Duodenal mucosa (tissue), 2 donors: Measurements from ENCODE around the gene RTN4IP1.
"Not testable (repeated sequence)": the region's sequence is repeated elsewhere in the genome, so short reads cannot be mapped to it uniquely, and the experiment has no call there.

ENCODE experiments used
- H3K27ac ChIP-seq: one replicate; pipeline ENCODE4 v1.7.0; 2013; ENCODE audit warnings: low read depth, low read length
- H3K27me3 ChIP-seq, 2 donors: one replicate each; pipeline ENCODE4 v1.7.0; 2013; ENCODE audit warnings: low read length in 2 of 2, control low read depth in 1 of 2; ENCODE audit not compliant: insufficient read depth in 2 of 2, control insufficient read depth in 1 of 2
- H3K36me3 ChIP-seq, 2 donors: one replicate each; pipeline ENCODE4 v1.7.0; 2013; ENCODE audit warnings: low read length in 2 of 2, control low read depth in 1 of 2; ENCODE audit not compliant: insufficient read depth in 2 of 2, control insufficient read depth in 1 of 2
- H3K4me1 ChIP-seq, 2 donors: one replicate each; pipeline ENCODE4 v1.7.0; 2013; ENCODE audit warnings: low read length in 2 of 2, control low read depth in 1 of 2; ENCODE audit not compliant: insufficient read depth in 2 of 2, control insufficient read depth in 1 of 2
- H3K4me3 ChIP-seq, 2 donors: one replicate each; pipeline ENCODE4 v1.7.0; 2013; ENCODE audit warnings: low read length in 2 of 2, low read depth in 1 of 2
- H3K9ac ChIP-seq, 2 donors: one replicate each; pipeline ENCODE4 v1.7.0; 2013; ENCODE audit warnings: low read length in 2 of 2, low read depth in 1 of 2
- H3K9me3 ChIP-seq, 2 donors: one replicate each; pipeline ENCODE4 v1.7.0; 2013; ENCODE audit warnings: low read length in 2 of 2, control low read depth in 1 of 2; ENCODE audit not compliant: control insufficient read depth in 1 of 2

The RTN4IP1 gene

DNA sequence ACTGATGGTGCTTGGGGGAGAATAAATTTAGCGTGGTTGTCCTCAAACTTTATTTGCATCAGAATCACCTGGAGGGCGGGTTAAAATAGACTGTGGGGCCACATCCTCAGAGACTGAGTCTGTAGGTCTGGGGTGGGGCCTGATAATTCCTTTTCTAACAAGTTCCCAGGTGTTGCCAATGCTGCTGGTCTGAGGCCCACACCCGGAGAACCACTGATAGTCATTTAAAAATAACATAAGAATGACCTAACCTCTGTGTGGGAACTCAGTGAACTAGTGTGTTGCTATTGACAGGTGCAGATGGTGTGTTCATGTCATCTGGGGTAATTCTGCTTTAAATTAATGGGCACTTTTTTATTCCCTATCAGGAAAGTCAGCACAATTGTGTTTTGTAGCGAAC, 64.8 kb downstream of the RTN4IP1 start:
- H3K27me3 ChIP-seq, result no peaks in the 10 kb centered on the region
- no peak overlapping the region for H3K27ac ChIP-seq
- H3K4me3 ChIP-seq, result no peak overlapping the region
- no peaks in the 10 kb centered on the region for H3K9me3 ChIP-seq
- peaks cover 21 to 56% of the 10 kb centered on the region in 2 donors for H3K36me3 ChIP-seq
- peaks cover 0 to 3% of the 10 kb centered on the region in 2 donors for H3K4me1 ChIP-seq
- no peak overlapping the region for H3K9ac ChIP-seq

DNA sequence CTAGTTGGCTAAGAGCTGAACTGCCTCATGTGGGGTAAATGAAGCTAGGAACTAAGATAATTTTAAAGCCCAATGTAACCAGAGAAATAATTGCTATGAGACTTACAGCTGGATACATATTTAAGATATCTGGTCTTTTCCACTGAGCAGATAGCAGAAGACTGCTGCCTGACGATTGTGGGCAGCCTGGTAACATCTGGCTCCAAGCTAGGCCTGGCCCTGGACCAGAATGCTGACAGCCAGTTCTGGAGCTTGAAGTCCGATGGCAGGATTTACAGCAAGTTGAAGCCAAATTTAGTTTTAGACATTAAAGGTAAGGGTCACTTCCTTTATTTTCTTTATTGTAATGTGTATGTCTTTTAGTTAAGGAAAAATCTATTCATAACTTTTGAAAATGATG, 65.7 kb downstream of the RTN4IP1 start:
- Histone ChIP-seq H3K27ac (no peak overlapping the region), H3K4me3 (no peak overlapping the region), H3K4me1 (peaks cover 0 to 3% of the 10 kb centered on the region in 2 donors), H3K9me3 (no peaks in the 10 kb centered on the region), H3K9ac (no peak overlapping the region), H3K27me3 (no peaks in the 10 kb centered on the region), H3K36me3 (peaks cover 18 to 56% of the 10 kb centered on the region in 2 donors)

DNA sequence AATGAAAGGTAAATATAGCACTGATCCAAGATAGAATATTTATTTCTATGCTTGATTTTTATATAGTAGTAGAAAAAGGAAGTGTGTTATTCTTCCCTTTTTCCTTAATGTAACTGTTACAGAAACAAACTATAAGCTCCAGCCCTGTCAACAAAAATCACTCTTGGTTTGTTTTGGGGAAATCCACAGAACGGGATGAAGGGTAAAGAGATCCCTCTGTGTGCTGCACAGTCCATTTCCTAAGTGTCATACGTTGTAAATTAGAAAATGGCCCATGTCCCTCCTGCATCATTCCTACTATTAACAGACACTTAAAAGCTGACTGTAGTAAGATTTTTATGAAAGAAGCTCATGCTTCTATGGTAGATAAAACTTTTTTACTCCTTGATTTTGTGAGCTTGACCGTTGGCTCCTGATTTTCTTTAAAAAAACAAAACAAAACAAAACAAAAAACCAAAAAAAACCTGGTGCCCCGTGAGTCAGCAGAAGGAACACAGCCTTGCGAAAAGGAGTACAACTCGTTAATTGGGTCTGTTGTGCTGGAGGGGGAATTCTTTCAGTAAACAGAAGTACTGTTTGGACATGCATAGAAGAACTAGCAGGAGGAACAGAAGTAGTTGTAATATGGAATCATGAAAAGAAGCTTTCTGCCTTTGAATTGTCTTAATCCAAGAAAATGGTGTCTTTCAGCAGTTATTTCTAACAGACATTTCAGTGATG, 67.5 kb downstream of the RTN4IP1 start:
- H3K36me3 ChIP-seq, result peaks cover 10 to 45% of the 10 kb centered on the region in 2 donors
- H3K4me3 ChIP-seq, result no peak overlapping the region
- peaks cover 0 to 3% of the 10 kb centered on the region in 2 donors for H3K4me1 ChIP-seq
- no peaks in the 10 kb centered on the region for H3K27me3 ChIP-seq
- no peak overlapping the region for H3K9ac ChIP-seq
- H3K27ac ChIP-seq, result no peak overlapping the region
- H3K9me3 ChIP-seq, result no peaks in the 10 kb centered on the region

DNA sequence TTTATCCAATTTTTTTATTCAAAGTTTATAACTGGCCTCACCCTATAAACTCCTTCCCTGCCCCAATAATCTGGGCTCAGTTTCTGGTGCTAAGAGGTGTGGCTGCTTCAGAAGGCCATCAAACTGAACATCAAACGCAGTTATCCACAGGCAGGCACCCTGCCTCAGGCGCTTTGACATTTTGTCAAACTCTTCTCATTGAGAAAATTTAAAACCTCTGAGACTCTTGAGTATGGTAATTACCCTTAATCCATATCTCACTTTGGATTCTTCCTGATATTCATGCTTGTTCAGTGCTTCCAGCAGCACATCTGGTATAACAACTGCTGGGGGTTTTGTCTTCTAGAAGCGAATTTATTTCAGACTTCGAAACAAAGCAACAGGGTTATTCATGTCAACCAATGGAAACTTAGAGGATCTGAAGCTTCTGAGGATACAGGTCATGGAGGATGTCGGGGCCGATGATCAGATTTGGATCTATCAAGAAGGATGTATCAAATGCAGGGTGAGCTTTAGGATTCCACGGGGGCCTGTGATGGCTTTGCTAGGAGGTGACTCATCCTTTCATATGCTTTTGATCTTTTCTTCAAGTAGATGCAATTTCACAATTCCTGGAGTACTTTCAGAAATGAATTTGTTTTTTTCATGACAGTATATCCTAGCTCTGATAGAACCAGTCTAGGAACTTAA, 68.2 kb downstream of the RTN4IP1 start:
- H3K27ac ChIP-seq, result no peak overlapping the region
- peaks cover 0 to 3% of the 10 kb centered on the region in 2 donors for H3K4me1 ChIP-seq
- no peaks in the 10 kb centered on the region for H3K27me3 ChIP-seq
- H3K36me3 ChIP-seq, result peaks cover 10 to 45% of the 10 kb centered on the region in 2 donors
- no peaks in the 10 kb centered on the region for H3K9me3 ChIP-seq
- H3K9ac ChIP-seq, result no peak overlapping the region
- no peak overlapping the region for H3K4me3 ChIP-seq

DNA sequence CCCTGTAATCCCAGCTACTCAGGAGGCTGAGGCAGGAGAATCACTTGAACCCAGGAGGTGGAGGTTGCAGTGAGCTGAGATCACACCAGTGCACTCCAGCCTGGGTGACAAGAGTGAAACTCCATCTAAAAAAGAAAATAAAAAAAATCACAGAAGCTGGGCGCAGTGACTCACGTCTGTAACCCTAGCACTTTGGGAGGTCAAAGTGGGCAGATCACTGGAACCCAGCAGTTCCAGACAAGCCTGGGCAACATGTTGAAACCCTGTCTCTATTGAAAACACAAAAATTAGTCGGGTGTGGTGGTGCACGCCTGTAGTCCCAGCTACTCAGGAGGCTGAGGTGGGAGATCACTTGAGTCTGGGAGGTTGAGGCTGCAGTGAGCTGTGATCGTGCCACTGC, 69.6 kb downstream of the RTN4IP1 start:
- H3K27me3 ChIP-seq, H3K4me1 ChIP-seq, H3K9ac ChIP-seq, H3K9me3 ChIP-seq, H3K27ac ChIP-seq, H3K4me3 ChIP-seq: not testable (repeated sequence)
- H3K36me3 ChIP-seq, result peaks cover 16 to 37% of the 10 kb centered on the region in 2 donors

DNA sequence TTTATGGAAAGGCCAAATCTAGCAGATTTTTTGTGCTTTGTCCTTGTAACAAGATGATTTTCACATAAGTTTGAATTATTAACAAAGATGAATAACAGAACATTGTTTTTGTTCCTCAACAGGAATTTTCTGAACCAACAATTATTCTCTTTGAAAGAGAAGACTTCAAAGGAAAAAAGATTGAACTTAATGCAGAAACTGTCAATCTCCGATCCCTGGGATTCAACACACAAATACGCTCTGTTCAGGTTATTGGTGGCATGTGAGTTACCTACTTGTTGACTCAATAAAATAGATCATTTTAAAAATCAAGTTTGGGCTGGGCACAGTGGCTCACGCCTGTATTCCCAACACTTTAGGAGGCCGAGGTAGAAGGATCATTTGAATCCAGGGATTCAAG, 70.9 kb downstream of the RTN4IP1 start:
- no peaks in the 10 kb centered on the region for H3K4me1 ChIP-seq
- peaks cover 14 to 43% of the 10 kb centered on the region in 2 donors for H3K36me3 ChIP-seq
- no peaks in the 10 kb centered on the region for H3K27me3 ChIP-seq
- no peak overlapping the region for H3K4me3 ChIP-seq
- no peak overlapping the region for H3K27ac ChIP-seq
- no peak overlapping the region for H3K9ac ChIP-seq
- H3K9me3 ChIP-seq, result no peaks in the 10 kb centered on the region

DNA sequence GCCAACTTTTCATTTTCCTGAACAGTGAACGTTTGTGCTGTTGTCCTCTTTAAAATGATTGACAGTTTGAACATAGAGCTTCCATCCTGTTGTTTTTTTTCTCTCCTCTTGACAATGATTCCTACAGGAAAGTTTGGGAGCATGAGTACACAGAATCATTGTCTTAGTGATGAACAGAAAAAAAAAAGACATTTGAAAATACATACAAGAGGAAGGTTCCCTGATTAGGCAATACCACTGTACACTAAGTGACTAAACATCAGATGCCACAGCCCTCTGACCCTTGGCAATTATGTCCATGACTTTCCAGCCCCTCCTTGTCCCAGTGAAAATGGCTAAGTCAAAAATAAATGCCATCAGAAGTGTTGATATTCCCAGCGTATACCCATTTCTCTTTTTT, 71.5 kb downstream of the RTN4IP1 start:
- no peaks in the 10 kb centered on the region for H3K27me3 ChIP-seq
- H3K4me1 ChIP-seq, result no peaks in the 10 kb centered on the region
- no peaks in the 10 kb centered on the region for H3K9me3 ChIP-seq
- no peak overlapping the region for H3K4me3 ChIP-seq
- no peak overlapping the region for H3K9ac ChIP-seq
- peaks cover 14 to 42% of the 10 kb centered on the region in 2 donors for H3K36me3 ChIP-seq
- H3K27ac ChIP-seq, result no peak overlapping the region

DNA sequence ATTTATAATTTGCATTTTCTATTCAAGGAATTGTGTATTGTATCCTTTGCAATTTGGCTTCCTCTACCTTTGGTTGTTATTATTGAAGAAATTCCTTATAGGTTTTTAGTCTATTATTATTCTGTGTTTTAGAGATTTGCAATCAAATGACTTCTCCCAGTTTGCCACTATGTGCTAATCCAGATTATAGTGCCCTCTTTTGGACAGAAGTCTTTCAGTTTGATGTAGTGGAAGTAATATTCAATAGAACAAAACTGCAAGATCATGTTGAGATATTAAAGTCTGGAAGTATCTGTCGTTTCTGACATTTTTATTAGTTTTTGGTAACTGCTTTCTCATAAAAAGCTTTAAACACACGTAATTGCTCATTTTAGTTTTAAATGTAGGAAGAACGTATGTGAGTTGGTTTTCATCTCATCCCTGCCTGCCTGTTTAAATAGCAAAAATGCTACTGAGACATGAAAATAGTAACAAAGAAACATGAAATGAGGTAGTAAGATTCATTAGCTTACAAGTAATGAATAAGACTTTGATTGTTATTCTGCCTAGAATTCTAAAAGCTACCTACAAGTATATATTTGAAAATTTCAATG, 72.8 kb downstream of the RTN4IP1 start:
- Histone ChIP-seq H3K4me1 (no peaks in the 10 kb centered on the region), H3K9ac (no peak overlapping the region), H3K27me3 (no peaks in the 10 kb centered on the region), H3K36me3 (peaks cover 14 to 36% of the 10 kb centered on the region in 2 donors), H3K27ac (no peak overlapping the region), H3K9me3 (no peaks in the 10 kb centered on the region), H3K4me3 (no peak overlapping the region)

DNA sequence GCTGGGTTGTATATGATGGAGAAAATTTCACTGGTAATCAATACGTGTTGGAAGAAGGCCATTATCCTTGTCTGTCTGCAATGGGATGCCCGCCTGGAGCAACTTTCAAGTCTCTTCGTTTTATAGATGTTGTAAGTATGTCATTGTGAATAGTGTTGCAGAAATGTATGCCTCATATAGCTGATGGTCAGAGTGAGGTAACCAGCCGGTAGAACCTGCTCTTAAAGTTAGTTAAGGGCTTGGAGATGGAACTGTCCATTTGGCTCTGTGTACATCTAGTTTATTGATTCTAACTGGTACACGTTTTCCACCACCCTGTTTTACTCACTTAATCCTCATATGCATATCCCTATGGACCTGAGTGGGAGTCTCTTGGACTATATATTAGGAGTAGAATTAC, 73.5 kb downstream of the RTN4IP1 start:
- Histone ChIP-seq H3K4me3 (no peak overlapping the region), H3K27me3 (no peaks in the 10 kb centered on the region), H3K9me3 (no peaks in the 10 kb centered on the region), H3K27ac (no peak overlapping the region), H3K36me3 (peaks cover 16 to 36% of the 10 kb centered on the region in 2 donors), H3K4me1 (no peaks in the 10 kb centered on the region), H3K9ac (no peak overlapping the region)

DNA sequence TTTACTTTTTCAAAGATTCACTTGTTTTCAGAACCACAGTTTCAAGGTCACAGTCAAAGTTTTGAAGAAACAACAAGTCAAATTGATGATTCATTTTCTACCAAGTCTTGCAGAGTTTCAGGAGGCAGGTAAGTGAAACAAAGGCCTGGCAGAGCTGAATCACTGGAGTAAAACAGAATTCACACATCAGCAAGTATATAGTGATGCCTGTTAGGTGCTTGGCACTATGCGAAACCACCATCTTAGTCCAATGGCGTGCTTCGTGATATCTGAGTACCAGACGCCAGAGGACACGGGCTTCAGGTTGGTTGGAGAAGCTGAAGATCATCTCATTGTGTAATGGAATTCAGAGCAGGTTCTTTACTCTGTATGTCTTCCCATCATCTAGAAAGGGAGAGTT, 75.9 kb downstream of the RTN4IP1 start:
- H3K9me3 ChIP-seq, result no peaks in the 10 kb centered on the region
- no peak overlapping the region for H3K9ac ChIP-seq
- peaks cover 14 to 37% of the 10 kb centered on the region in 2 donors for H3K36me3 ChIP-seq
- H3K4me3 ChIP-seq, result no peak overlapping the region
- no peak overlapping the region for H3K27ac ChIP-seq
- no peaks in the 10 kb centered on the region for H3K4me1 ChIP-seq
- no peaks in the 10 kb centered on the region for H3K27me3 ChIP-seq
